Stimulated activated CD4-positive, alpha-beta T cell treated with anti-CD3 and anti-CD28 coated beads, Interleukin-1b, Interleukin-23, amount 100 ng/mL, for 1 hour (primary cell): ENCODE data around the gene ABR.
"Not testable (repeated sequence)": the region's sequence is repeated elsewhere in the genome, so short reads cannot be mapped to it uniquely, and the experiment has no call there.

ENCODE experiments used
- DNase-seq, 2 donors: peaks; one replicate each; pipeline ENCODE4 v3.0.0-alpha.2; 2020; ENCODE audit warnings: low read depth in 2 of 2

ABR gene

DNA sequence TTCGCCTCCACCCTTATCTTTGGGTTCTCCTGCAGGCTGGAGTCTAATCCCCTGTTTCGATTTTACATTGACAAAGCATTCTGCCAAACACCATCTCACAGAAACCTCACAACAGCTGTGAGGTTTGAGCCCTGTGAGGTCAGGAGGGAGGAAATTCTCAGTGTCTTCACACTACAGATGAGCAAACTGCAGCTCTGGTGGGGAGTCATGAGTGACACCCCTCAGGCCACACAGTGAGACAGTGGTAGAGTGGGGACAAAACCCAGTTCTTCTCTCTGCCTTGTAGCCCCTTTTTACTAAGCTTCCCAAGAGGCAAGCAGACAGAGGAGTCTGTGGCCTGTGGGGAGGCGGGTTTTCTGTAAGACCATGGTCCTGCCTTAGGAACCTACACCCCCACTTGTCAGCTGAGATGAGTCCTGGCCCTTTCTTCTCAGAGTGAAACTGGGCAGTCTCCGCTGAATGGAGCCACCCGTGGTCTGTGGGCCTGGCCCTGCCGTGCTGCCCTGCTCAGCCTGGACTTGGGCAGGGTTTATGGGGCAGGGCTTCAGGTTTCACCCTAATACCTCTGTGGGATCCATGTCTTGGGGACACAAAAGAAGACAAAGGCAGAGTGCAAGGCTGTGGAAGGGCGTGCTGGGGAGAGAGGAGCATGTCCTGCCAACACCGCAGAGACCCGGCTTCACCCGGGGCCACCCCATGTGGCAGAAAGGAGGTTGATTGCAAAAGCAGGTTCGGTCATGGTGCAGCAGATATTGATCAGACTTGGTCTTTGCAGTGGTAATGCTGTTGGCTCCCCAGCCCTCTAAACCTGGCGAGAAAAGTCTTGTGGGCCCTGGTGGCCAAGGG is 59.0 kb downstream of the ABR start:
- no peak for DNase-seq

- no peak for DNase-seq
These were observed 59.9 kb downstream of the ABR start for GRCh38 chr17:1119924-1120323.

- no peak for DNase-seq
These were observed 63.2 kb downstream of the ABR start for GRCh38 chr17:1116602-1117001.

GRCh38 chr17:1112875-1113274 is 66.9 kb downstream of the ABR start:
- DNase-seq = no peak

- DNase-seq = no peak
These were observed 68.0 kb downstream of the ABR start for GRCh38 chr17:1111599-1112443.

DNA sequence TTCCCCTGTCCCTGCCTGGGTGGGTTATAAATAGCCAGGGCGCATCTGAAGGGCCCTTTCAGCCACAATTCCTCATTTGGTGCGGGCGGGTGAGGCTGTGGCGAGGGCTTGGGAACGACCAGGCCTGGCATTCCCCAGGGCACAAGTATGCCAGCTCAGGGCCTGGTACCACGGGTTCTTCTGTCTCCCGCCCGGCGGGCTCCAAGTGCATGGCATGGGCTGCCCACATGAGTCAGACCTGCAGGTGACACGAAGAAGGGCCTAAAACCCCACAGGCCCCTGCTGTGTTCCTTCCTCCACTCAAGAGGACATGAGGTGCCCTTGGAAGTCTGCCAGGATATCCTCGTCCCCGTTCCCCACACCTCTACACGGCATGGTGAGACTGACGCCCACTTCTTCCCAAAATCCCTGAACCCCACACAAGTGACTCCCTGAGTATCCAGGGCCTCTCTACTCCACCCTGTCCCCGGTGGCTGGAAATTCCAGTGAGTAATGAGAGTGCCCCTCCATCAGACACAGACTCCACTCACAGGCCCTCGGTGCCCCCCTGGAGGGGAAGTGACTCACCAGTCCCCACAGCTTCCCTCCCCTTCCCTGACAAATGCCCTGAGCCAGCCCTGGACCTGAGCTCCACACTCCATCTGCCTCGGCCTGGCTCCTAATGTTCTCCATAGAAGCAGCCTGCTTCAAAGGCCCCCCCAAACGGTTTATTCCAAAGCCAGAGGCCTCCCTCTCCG is 68.8 kb downstream of the ABR start:
- no peak for DNase-seq

- DNase-seq = no peak
These were observed 69.3 kb downstream of the ABR start for GRCh38 chr17:1110541-1110861.

DNA sequence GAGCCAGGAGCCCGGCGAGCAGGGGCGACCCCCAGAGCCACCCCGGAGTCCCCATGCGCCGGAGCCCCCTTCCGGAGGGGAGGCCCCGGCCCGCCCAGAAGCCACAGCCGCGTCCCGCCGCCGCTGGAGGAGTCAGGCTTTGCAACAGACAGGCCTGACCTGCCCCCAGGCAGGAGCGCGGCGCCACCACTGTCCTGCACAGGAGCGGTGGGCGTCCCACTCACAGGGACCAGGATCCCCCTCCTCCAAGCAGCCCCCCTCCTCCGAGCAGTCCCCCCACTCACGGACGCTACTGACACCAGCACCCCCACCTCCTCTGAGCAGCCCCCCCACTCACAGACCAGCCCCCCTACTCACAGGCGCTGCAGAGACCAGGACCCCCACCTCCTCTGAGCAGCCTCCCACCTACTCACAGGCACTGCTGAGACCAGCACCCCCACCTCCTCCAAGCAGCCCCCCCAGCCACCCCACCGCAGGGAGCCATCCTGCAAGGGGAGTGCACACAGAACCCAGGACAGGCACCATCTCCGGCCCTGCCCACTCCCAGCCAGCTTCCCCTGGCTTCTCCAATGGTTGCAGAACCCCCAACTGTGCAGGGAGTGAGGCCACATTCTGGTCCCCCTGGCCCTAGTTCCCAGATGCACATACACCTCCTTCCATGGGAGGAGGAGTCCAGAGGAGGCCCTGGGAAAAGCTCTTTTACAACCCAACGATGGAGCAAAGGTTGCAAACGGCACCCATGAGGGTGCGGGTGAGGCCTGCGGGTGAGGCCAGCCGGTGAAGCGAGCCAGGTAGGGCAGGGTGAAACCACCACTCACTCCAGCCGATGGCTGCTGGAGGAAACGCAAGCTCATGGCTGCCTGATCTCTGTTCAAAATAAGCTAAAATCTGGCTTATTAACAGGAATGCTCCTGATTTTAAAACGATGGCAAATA is 69.9 kb downstream of the ABR start:
- DNase-seq = no peak

DNA sequence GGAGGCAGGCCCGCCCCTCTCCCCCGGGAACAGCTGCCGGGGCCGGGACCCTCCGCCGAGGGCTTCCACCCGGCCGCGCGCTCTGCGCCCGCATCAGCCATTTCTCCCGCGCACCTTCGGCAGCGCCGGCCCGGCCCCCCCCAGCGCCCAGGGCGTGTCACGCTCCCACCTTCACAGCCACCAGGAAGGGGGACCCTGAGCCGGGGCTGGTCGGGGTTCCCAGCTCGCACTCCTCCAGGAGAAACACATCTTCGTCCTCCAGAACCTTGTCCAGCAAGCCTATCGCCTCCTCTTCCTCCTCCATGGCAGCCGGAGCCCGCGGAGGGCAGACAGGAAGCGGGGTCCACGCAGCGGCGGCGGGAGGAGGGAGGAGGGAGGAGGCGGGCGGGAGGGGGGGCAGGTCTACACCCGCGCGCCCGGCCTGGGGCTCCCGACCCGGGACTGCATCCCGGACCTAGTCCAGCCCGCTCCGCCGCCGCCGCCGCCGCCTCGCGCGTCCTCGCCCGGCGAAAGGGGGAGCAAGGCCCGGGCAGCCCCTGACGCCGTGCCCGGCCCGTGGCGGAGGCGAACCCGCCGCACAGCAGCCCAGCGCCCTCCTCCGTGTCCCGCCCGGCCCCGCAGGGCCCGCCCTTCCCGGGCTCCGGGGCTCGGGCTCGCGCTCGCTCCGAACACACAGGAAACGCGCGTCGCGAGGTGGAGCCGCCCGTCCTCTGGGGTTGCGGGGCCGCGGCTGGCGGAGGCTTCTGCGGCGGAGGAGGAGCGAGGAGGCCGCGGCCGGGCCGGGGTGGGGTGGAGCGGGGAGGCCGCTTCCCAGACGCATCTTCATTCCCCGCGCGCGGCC is 70.8 kb downstream of the ABR start:
- peak; percentile 26 to 34 for DNase-seq

DNA sequence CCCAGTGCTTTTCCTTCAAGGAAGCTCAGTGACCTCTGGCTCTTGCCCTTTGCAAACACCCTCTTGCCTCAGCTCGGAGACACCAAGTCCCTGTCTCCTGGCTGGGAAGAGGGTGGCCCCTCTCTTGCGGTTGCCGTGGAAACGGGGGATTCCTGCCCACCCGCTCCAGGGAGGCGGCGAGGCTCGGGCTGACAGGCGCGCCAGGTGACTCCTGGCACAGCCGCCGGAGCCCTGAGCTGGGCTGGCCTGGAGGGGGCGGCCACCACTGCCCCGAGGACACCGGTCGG is 71.4 kb downstream of the ABR start:
- no peak for DNase-seq

DNA sequence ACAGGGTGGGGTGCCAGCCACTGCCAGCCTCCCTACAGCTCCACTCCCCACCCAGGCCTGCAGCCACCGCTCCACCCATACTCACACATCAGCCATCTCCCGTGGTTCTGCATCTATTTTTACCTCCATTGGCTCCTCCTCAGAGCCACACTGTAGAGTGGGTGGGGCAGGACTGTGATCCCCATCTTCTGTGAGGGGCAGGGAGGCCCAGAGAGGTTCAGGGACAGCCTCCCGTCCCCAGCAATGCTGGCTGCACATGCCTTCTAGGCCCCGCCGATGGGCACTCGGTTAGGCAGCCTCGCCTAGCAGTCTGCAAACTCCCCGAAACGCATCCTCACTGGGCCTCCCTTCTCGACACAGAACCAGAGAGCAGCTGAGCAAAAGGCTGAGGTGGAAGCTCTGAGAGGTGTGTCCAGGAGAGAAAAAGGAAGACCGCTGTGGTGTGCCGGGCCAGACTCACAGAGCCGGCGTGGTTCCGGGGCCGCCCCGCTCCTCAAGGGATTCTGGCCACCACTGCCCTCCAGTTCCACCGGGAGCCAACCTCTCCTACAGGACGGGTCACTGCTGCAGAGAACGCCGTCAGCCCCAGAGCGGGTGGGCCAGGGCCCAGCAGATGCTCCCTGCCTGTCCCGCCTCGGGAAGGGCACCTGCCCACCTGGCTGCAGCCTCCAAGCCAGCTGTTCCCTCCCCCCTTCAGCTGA is 71.9 kb downstream of the ABR start:
- no peak for DNase-seq

GRCh38 chr17:1107083-1107776 is 72.6 kb downstream of the ABR start:
- DNase-seq = no peak

DNA sequence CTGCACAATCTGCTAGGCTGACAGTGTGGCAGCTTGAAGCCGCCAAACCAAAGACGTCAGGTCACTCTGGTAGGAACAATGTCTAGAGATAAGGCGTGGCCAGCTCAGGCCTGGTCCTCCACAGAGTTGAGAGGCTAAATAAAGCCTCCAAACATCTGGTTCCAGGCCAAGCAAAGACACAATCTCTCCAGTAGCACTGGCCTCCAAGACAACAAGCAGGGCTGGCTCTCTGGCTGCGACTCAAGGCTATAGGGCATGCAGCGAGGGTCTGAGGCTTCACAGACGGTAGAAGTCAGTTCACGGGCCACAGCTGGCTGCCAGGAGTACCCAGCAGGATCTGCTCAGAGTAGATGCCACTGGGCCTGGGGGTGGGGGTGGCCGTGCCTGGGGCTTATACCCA is 75.6 kb downstream of the ABR start:
- DNase-seq = no peak

GRCh38 chr17:1100382-1100781 is 79.4 kb downstream of the ABR start:
- DNase-seq = no peak

- DNase-seq = no peak
These were observed 80.5 kb downstream of the ABR start for GRCh38 chr17:1099242-1099641.

- DNase-seq = not testable (repeated sequence)
These were observed 81.6 kb downstream of the ABR start for GRCh38 chr17:1097972-1098744.

DNA sequence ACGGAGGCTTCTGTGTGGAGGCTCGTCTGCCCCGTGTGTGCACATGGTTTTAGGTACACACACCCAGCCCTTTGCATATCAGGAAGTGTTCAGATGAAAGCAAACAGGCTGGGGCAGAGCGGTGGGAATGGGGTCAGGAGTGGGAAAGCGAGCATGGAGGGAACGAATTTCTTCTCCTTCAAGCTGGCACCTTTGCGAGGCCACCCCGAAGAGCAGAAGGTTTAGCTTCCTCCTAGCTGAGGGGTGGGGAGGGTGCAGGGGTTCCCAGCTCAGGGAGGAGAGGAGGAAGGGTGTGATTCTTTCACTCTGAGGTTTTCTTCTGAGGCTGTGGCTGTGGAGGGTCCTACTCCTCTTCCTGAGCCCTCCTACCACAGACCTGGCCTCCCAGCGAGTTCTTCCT is 83.6 kb downstream of the ABR start:
- no peak for DNase-seq

GRCh38 chr17:1095853-1096173 is 84.0 kb downstream of the ABR start:
- DNase-seq = no peak
